Brain microvascular endothelial cell (primary cell): ENCODE results near the gene CASD1.

Experiments used
- DNase-seq: peaks from one replicate; pipeline ENCODE4 v3.0.0-alpha.2; 2020
- H3K27ac ChIP-seq: fragments of 250-450 bp; sonication (Bioruptor Pico); 2 replicates; pipeline ENCODE4 v1.5.1; 2020; ENCODE audit warnings: mild to moderate bottlenecking, moderate library complexity
- H3K27me3 ChIP-seq: fragments of 250-450 bp; sonication (Bioruptor Pico); replicated peaks from 2 replicates; pipeline ENCODE4 v1.5.1; 2020; ENCODE audit warnings: mild to moderate bottlenecking
- H3K36me3 ChIP-seq: fragments of 250-450 bp; sonication (Bioruptor Pico); replicated peaks from 2 replicates; pipeline ENCODE4 v1.5.1; 2020; ENCODE audit warnings: mild to moderate bottlenecking
- H3K4me3 ChIP-seq: 2 replicates; pipeline ENCODE4 v1.5.1; 2011; ENCODE audit warnings: low read depth, mild to moderate bottlenecking, control low read depth, low read length, moderate library complexity
- in situ Hi-C: cut with HindIII; loops from 2 replicates; pipeline ENCODE4 v1.10.0; 2017; ENCODE audit warnings: low sequenced_read_pairs, low pct_ligation_motif_present
- TF ChIP-seq, protein P1 (sequence below): IDR thresholded peaks from 2 replicates; pipeline ENCODE4 v1.5.1; 2011; ENCODE audit warnings: low read depth, mild to moderate bottlenecking, moderate library complexity, low read length, control low read depth, inconsistent platforms; ENCODE audit errors: missing control alignments

Gene CASD1

DNA sequence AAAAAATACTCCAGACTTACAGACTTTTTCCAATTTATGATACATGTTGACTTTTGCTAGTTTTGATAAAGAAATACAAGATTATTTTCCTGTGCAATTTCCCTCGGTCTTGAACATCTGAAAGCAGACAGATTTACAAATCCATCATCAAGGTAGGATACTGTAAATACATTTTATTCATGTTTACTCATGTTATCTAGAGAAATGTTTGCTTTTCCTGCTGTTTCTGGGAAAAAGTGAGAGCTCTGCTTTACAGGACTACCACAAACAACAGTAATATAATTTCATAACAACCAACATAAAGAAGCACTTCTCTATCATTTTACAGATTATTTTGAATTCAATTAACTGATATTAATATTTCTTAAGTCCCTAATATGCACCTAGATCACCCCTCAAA, 31.7 kb upstream of the CASD1 start:
- TF ChIP-seq, protein P1, sequence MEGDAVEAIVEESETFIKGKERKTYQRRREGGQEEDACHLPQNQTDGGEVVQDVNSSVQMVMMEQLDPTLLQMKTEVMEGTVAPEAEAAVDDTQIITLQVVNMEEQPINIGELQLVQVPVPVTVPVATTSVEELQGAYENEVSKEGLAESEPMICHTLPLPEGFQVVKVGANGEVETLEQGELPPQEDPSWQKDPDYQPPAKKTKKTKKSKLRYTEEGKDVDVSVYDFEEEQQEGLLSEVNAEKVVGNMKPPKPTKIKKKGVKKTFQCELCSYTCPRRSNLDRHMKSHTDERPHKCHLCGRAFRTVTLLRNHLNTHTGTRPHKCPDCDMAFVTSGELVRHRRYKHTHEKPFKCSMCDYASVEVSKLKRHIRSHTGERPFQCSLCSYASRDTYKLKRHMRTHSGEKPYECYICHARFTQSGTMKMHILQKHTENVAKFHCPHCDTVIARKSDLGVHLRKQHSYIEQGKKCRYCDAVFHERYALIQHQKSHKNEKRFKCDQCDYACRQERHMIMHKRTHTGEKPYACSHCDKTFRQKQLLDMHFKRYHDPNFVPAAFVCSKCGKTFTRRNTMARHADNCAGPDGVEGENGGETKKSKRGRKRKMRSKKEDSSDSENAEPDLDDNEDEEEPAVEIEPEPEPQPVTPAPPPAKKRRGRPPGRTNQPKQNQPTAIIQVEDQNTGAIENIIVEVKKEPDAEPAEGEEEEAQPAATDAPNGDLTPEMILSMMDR = no peak
- Histone ChIP-seq H3K27me3 (no peaks in the 10 kb centered on the region), H3K27ac (no peak overlapping the region), H3K36me3 (no peaks in the 10 kb centered on the region), H3K4me3 (no peak overlapping the region)
- in situ Hi-C loops = no loop called here
- no peak for DNase-seq

DNA sequence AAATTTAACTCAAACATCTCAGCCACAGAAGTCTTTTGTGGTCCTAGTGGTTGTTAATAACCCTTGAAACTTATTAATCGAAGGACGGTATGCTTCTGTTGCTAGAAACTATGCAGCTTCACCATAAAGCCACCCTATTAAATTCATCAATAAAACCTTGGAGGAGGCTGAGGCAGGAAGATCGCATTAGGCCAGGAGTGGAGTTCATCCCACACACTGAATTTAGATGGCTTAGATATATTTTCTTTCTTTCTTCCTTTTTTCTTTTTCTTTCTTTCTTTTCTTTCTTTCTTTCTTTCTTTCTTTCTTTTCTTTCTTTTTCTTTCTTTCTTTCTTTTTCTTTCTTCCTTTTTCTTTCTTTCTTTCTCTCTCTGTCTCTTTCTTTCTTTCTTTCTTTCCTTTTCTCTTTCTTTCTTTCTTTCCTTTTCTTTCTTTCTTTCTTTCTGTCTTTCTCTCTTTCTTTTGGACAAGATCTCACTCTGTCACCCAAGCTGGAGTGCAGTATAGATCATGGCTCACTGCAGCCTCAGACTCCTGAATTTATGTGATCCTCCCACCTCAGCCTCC, 30.9 kb upstream of the CASD1 start:
- Histone ChIP-seq H3K4me3 (no peak overlapping the region), H3K36me3 (no peaks in the 10 kb centered on the region), H3K27ac (no peak overlapping the region), H3K27me3 (no peaks in the 10 kb centered on the region)
- DNase-seq = no peak
- in situ Hi-C loops = no loop called here
- TF ChIP-seq, protein P1 = no peak

DNA sequence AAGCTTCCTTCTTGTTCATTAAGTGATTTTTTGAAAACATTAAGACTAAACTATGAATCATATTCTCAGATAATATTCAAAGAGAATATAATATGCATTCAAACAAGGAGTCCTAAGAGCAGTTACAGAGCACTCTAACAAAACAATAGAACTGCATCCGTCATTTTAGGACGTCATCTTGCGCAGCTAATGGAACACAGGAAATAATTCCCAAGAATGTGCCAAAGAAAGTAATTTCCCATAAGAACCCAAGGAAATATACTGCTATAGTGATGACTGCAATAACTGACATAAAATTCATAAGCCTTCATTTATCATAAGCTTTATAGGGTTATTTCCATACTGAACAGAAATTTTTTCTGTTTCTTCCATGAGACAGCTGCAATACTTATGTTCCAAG, 28.3 kb upstream of the CASD1 start:
- Histone ChIP-seq H3K27me3 (no peaks in the 10 kb centered on the region), H3K4me3 (no peak overlapping the region), H3K27ac (no peak overlapping the region), H3K36me3 (no peaks in the 10 kb centered on the region)
- in situ Hi-C loops = no loop called here
- TF ChIP-seq, protein P1 = no peak
- DNase-seq = no peak

DNA sequence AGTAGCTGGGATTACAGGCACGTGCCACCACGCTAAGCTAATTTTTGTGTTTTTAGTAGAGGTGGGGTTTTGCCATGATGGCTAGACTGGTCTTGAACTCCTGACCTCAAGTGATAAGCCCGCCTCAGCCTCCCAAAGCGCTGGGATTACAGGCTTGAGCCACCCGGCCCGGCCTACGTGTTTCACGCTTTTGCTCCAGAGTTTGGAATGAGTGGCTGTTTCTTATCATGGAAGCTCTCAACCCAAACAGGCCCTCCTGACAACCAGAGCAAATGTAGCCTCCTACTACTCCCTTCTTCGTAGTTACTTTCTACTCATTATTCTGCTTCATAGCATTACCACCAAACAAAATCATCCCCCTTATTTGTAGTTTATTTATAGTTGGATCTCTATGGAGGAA, 26.8 kb upstream of the CASD1 start:
- TF ChIP-seq, protein P1 = no peak
- Histone ChIP-seq H3K27ac (no peak overlapping the region), H3K36me3 (no peaks in the 10 kb centered on the region), H3K27me3 (no peaks in the 10 kb centered on the region), H3K4me3 (no peak overlapping the region)
- in situ Hi-C loops = no loop called here
- DNase-seq = no peak

DNA sequence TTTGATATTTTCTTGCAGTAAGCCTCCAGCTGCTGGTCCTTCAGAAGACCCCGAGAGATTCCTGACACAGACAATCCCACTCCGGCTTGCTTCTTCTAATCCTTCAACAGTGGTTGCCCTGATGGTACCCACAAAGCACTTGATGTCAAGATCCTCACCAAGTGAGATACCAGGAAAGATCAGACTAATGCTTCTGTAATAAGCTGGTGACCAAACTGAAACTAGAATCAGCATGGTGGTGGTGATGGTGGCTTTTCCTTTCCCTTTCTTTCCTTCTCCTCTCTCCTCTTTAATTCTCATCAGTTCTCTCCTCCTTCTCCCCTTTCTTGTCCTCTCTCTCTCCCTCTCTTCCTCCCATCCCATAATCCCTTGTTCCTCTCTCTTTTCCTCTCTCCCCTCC, 25.8 kb upstream of the CASD1 start:
- in situ Hi-C loops = no loop called here
- no peak overlapping the region for H3K27ac ChIP-seq
- no peak overlapping the region for H3K4me3 ChIP-seq
- DNase-seq = no peak
- H3K27me3 ChIP-seq = no peaks in the 10 kb centered on the region
- TF ChIP-seq, protein P1 = no peak
- no peaks in the 10 kb centered on the region for H3K36me3 ChIP-seq

DNA sequence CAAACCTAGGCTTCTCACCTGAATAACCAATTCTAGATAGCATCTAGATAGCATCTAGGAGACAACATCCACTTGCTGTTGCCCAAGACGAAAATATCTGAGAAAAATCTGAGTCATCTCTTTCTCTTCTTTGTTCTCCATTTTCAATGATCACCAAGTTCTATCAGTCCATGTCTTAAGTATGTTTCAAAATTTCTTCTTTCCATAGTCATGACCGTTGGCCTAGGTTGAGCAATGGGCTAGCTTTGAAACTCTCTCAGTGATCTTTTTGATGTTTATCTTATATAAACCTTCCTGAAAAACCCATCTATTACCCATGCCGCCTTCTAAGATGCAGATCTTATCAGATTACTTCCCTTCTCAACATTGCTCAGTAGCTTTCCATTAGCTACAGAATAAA, 23.4 kb upstream of the CASD1 start:
- in situ Hi-C loops = no loop called here
- Histone ChIP-seq H3K27me3 (no peaks in the 10 kb centered on the region), H3K4me3 (no peak overlapping the region), H3K27ac (no peak overlapping the region), H3K36me3 (no peaks in the 10 kb centered on the region)
- TF ChIP-seq, protein P1 = no peak
- no peak for DNase-seq
